ENCODE data around the gene INSM1. TPM values are rescaled to one million over a fixed set of nuclear protein-coding genes. Genes with fewer than 3 reads are reported as not detected.
"Not testable (repeated sequence)": the region's sequence is repeated elsewhere in the genome, so short reads cannot be mapped to it uniquely, and the experiment has no call there.

INSM1 gene
- total and polyA plus RNA-seq, 7 donors: 0.36 to 1.4 (median 0.80) TPM; not detected in 2

DNA sequence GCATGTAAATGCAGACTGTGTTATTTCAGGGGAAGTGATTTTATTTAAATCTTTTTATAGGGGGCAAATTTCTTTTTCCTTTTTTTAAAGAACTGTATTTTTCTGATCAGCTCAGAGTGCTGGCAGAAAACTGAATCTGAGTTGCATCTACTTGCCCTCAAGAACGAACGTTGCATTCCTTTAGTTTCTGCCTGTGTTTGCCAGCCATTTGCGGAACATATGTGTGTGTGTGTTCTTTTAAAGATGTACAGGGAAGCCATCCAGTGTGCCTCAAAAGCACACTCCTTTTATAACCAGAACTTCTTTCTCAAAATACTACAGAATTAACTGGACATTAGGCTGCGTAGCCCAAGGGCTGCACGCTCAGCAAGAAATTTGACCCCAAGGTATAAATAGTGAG, 25.8 kb upstream of the INSM1 start:
- no peak for TF ChIP-seq EP300 (IDR thresholded peaks at IDR 0.05)
- no peak for TF ChIP-seq POLR2AphosphoS5 (IDR thresholded peaks at IDR 0.05)
- TF ChIP-seq POLR2A (IDR thresholded peaks at IDR 0.05): no peak
- TF ChIP-seq, protein P1, sequence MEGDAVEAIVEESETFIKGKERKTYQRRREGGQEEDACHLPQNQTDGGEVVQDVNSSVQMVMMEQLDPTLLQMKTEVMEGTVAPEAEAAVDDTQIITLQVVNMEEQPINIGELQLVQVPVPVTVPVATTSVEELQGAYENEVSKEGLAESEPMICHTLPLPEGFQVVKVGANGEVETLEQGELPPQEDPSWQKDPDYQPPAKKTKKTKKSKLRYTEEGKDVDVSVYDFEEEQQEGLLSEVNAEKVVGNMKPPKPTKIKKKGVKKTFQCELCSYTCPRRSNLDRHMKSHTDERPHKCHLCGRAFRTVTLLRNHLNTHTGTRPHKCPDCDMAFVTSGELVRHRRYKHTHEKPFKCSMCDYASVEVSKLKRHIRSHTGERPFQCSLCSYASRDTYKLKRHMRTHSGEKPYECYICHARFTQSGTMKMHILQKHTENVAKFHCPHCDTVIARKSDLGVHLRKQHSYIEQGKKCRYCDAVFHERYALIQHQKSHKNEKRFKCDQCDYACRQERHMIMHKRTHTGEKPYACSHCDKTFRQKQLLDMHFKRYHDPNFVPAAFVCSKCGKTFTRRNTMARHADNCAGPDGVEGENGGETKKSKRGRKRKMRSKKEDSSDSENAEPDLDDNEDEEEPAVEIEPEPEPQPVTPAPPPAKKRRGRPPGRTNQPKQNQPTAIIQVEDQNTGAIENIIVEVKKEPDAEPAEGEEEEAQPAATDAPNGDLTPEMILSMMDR (IDR thresholded peaks at IDR 0.05): no peak
- no peak for DNase-seq

DNA sequence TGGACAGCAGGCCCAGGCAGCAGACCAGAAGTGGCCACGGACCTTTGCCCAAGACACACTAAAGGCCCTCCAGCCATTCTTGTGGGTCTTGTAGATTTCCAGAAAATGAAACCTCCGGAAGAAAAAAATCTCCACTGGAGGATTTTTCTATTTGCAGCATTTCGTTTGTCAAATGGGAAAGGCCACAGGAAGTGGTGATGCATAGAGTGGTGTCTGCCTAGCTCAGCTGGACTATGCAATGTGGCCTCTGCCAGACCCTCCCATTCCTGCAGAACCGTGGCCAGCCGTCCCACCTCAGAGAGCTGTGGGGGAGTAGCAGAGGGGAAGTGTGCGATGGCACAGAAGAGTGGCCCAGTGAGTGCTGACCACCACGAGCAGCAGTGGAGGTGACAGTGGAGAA, 24.0 kb upstream of the INSM1 start:
- Histone ChIP-seq H3K9me3 (peaks cover 0 to 7% (median 3%) of the 10 kb centered on the region in 4 donors), H3K27me3 (peaks cover 0 to 4% (median 0%) of the 10 kb centered on the region in 3 donors), H3K27ac (no peak overlapping the region), H3K36me3 (no peaks in the 10 kb centered on the region), H3K4me1 (peaks cover 0 to 4% (median 0%) of the 10 kb centered on the region in 4 donors), H3K4me3 (no peak overlapping the region)
- intact Hi-C loops (cut with DNase I): no loop called here
- DNase-seq: no peak
- 76 to 81% methylated on average over 7 of the region's 7 CpGs for WGBS, 2 donors
- TF ChIP-seq POLR2A (IDR thresholded peaks at IDR 0.05) (no peak), EP300 (IDR thresholded peaks at IDR 0.05) (no peak), POLR2AphosphoS5 (IDR thresholded peaks at IDR 0.05) (no peak)
- TF ChIP-seq, protein P1 (IDR thresholded peaks at IDR 0.05): no peak

More for the DNA sequence above, 25.8 kb upstream of the INSM1 start:
- intact Hi-C loops (cut with DNase I): no loop called here
- WGBS, 2 donors: 70 to 72% methylated on average over 5 of the region's 5 CpGs
- peaks cover 0 to 4% (median 0%) of the 10 kb centered on the region in 3 donors for H3K27me3 ChIP-seq
- H3K9me3 ChIP-seq: peaks cover 0 to 1% (median 0%) of the 10 kb centered on the region in 4 donors
- no peak overlapping the region for H3K27ac ChIP-seq
- peaks cover 0 to 4% (median 0%) of the 10 kb centered on the region in 4 donors for H3K4me1 ChIP-seq
- no peaks in the 10 kb centered on the region for H3K36me3 ChIP-seq
- H3K4me3 ChIP-seq: no peak overlapping the region

DNA sequence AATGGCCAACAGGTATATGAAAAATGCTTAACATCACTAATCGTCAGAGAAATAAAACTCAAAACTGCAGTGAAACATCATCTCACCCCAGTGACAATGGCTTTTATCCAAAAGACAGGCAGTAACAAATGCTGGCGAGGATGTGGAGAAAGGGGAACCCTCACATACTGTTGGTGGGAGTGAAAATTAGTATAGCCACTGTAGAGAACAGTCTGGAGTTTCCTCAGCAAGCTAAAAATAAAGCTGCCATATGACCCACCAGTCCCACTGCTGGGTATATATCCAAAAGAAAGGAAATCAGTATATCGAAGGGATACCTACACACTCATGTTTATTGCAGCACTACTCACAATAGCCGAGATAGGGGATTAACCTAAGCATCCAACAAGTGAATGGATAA, 23.4 kb upstream of the INSM1 start:
- 74 to 83% methylated on average over 4 of the region's 4 CpGs for WGBS, 2 donors
- intact Hi-C loops (cut with DNase I): no loop called here

DNA sequence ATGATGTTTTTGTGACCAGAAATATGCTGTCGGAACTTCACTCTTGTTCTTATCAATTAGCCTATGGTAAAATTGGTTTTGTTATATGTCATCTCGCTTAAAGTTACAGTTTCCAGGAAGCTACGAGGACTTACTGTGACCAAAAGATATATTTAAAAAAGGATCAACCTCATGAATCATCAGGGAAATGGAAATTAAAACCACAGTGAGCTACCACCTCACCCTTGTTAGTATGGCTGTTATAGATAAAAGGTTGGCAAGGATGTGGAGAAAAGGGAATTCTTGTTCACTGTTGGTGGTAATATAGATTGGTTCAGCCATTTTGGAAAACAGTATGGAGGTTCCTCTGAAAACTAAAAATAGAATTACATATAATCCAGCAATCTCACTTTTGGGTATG, 14.3 kb upstream of the INSM1 start:
- no peak overlapping the region for H3K27ac ChIP-seq
- 70 to 73% methylated on average over 3 of the region's 3 CpGs for WGBS, 2 donors
- no peak for DNase-seq
- H3K36me3 ChIP-seq: no peaks in the 10 kb centered on the region
- H3K4me3 ChIP-seq: no peak overlapping the region
- TF ChIP-seq POLR2AphosphoS5 (IDR thresholded peaks at IDR 0.05) (no peak), EP300 (IDR thresholded peaks at IDR 0.05) (no peak), POLR2A (IDR thresholded peaks at IDR 0.05) (no peak)
- TF ChIP-seq, protein P1 (IDR thresholded peaks at IDR 0.05): no peak
- H3K9me3 ChIP-seq: peaks cover 0 to 2% (median 0%) of the 10 kb centered on the region in 4 donors
- intact Hi-C loops (cut with DNase I): no loop called here
- no peaks in the 10 kb centered on the region for H3K4me1 ChIP-seq
- H3K27me3 ChIP-seq: no peaks in the 10 kb centered on the region

More for the DNA sequence above, 23.4 kb upstream of the INSM1 start:
- TF ChIP-seq, protein P1 (IDR thresholded peaks at IDR 0.05): no peak
- TF ChIP-seq EP300 (IDR thresholded peaks at IDR 0.05) (no peak), POLR2A (IDR thresholded peaks at IDR 0.05) (no peak), POLR2AphosphoS5 (IDR thresholded peaks at IDR 0.05) (no peak)
- no peaks in the 10 kb centered on the region for H3K36me3 ChIP-seq
- peaks cover 0 to 10% (median 3%) of the 10 kb centered on the region in 4 donors for H3K9me3 ChIP-seq
- no peak overlapping the region for H3K27ac ChIP-seq
- peaks cover 0 to 4% (median 0%) of the 10 kb centered on the region in 4 donors for H3K4me1 ChIP-seq
- no peak overlapping the region for H3K4me3 ChIP-seq
- no peak for DNase-seq
- peaks cover 0 to 4% (median 0%) of the 10 kb centered on the region in 3 donors for H3K27me3 ChIP-seq

DNA sequence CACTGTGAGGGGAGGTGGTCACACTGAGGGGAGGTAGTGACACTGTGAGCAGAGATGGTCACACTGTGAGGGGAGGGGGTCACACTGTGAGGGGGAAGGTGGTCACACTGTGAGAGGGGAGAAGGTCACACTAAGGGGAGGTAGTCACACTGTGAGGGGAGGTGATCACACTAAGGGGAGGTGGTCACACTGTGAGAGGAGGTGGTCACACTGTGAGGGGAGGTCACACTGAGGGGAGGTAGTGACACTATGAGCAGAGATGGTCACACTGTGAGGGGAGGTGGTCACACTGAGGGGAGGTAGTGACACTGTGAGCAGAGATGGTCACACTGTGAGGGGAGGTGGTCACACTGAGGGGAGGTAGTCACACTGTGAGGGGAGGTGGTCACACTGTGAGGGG, 12.4 kb upstream of the INSM1 start:
- H3K27ac ChIP-seq; DNase-seq; H3K4me1 ChIP-seq; H3K36me3 ChIP-seq; H3K9me3 ChIP-seq; intact Hi-C loops (cut with DNase I); H3K4me3 ChIP-seq: not testable (repeated sequence)
- peaks cover 0 to 17% (median 0%) of the 10 kb centered on the region in 3 donors for H3K27me3 ChIP-seq

Data from sigmoid colon (tissue), 7 donors.